ENCODE results near the gene CLEC16A.

CLEC16A gene

DNA sequence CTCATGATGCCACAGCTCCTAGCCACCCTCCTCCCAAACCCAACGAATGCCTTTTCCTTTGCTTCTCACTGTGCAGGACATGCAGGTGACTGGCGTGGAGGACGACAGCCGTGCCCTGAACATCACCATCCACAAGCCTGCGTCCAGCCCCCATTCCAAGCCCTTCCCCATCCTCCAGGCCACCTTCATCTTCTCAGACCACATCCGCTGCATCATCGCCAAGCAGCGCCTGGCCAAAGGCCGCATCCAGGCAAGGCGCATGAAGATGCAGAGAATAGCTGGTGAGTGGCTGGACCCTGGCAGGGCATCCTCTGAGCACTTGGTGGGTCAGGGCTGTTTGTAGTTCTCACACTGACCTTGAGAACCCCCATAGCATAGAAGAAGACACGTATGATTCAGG, 179.3 kb downstream of the CLEC16A start:
- DNase-seq (ENCODE audit: low spot score), result no peak

- DNase-seq (ENCODE audit: low spot score), result no peak
Measured at GRCh38 chr16:11125936-11126335, 181.6 kb downstream of the CLEC16A start.

GRCh38 chr16:11126399-11127054, 182.2 kb downstream of the CLEC16A start:
- no peak for DNase-seq (ENCODE audit: low spot score)

GRCh38 chr16:11127610-11128195, 183.3 kb downstream of the CLEC16A start:
- DNase-seq (ENCODE audit: low spot score), result no peak

- DNase-seq (ENCODE audit: low spot score), result no peak
Measured at GRCh38 chr16:11128211-11129141, 184.1 kb downstream of the CLEC16A start.

GRCh38 chr16:11129378-11129781, 185.0 kb downstream of the CLEC16A start:
- no peak for DNase-seq (ENCODE audit: low spot score)

GRCh38 chr16:11130978-11131665, 186.8 kb downstream of the CLEC16A start:
- no peak for DNase-seq (ENCODE audit: low spot score)

DNA sequence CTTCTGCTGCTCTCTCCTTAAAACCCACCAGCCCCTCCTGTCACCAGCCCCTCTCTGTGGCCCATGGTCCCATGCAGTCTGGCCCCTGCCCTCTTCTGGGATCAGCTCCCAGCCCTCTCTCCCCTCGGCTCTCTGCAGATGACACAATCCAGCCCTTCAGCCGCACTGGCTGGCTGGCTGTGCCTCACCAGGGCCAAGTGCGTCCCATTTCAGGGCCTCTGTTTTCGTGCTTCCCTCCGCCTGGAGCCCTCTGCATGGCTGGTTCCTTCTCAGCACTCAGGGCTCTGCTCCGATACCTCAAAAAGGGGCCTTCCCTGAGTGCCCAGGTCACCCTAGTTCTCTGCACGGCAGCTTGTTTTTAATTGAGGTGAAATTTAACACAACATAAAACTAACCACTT, 187.3 kb downstream of the CLEC16A start:
- no peak for DNase-seq (ENCODE audit: low spot score)

GRCh38 chr16:11133344-11133943, 189.1 kb downstream of the CLEC16A start:
- DNase-seq (ENCODE audit: low spot score), result peak; percentile 97

- no peak for DNase-seq (ENCODE audit: low spot score)
Measured at GRCh38 chr16:11134722-11135463, 190.5 kb downstream of the CLEC16A start.

DNA sequence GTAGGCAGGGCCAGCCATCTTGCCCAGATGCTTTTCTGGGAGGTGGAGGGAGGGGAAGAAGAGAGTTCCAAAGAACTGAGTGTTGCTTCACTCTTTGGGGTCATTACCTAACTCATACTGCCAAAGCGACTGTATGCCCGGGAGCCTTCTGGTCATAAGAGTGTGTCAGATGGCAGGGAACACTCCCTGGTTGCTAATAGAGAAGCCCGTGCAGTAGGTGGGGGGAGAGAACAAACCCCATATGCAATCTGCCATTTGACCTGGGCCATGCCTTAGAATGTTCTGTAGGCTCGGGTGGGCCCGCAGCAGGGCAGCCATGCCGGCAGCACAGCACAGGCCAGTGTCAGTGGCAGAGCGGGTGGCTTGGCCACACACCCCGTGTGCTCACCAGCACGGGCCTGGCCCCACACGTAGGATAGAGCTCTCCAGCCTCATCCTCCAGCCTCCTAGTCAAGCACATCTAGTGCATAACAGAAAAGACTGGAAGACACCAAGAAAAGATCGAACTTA, 191.2 kb downstream of the CLEC16A start:
- DNase-seq (ENCODE audit: low spot score), result no peak

GRCh38 chr16:11136600-11136999, 192.2 kb downstream of the CLEC16A start:
- DNase-seq (ENCODE audit: low spot score), result peak; percentile 78

- DNase-seq (ENCODE audit: low spot score), result no peak
Measured at GRCh38 chr16:11138022-11138768, 193.8 kb downstream of the CLEC16A start.

GRCh38 chr16:11138769-11139325, 194.5 kb downstream of the CLEC16A start:
- no peak for DNase-seq (ENCODE audit: low spot score)

- DNase-seq (ENCODE audit: low spot score), result no peak
Measured at GRCh38 chr16:11139326-11140097, 195.1 kb downstream of the CLEC16A start.

- peak; percentile 84 for DNase-seq (ENCODE audit: low spot score)
Measured at GRCh38 chr16:11140098-11140375, 195.7 kb downstream of the CLEC16A start.

- DNase-seq (ENCODE audit: low spot score), result no peak
Measured at GRCh38 chr16:11140466-11140865, 196.1 kb downstream of the CLEC16A start.

DNA sequence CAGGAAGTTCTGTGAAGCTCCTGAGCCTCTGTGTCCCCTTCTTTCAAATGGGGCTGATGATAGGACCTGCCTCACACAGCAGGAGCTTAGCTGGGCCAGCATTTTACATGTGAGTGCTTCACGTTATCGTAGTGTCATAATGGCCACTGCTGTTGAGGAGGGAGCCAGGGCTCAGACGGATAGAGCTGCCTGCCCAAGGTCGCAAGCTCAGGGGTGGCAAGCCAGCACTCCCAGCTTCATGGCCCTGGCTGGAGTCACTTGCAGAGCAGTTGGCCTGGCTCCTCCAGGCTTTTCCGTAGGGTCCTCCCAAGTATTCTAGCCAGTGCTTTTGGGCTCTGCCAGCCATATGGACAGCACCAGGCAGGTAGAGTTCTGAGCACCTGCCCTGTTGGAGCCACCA, 196.5 kb downstream of the CLEC16A start:
- DNase-seq (ENCODE audit: low spot score), result no peak
